SK-N-SH (cell line): Measurements from ENCODE around the gene BTG3. TPM values are rescaled to one million over a fixed set of nuclear protein-coding genes. Genes with fewer than 3 reads are reported as not detected.

Experiments
- CTCF ChIA-PET: fragments of 300-600, 350-600 bp; formaldehyde crosslinking; extraction: SDS; loops from one replicate; lab custom pipeline; 2021; lab: Yijun Ruan, JAX
- POLR2A ChIA-PET: fragments of 350-600 bp; sonication (Branson Sonifier 250); formaldehyde crosslinking; extraction: SDS; loops from one replicate; lab custom pipeline; 2020; ENCODE audit warnings: antibody characterized with exemption, inconsistent platforms; lab: Yijun Ruan, JAX
- DNase-seq: peaks from one replicate; pipeline ENCODE4 v3.0.0; 2012
- H2AFZ ChIP-seq: fragments of 200-600 bp; sonication (generic); 2 replicates; pipeline ENCODE4 v1.8.1; 2016; ENCODE audit warnings: antibody characterized with exemption, mild to moderate bottlenecking, low read depth
- H3F3A ChIP-seq: fragments of 200-600 bp; sonication (generic); replicated peaks from 2 replicates; pipeline ENCODE3; 2016; ENCODE audit warnings: antibody characterized with exemption, mild to moderate bottlenecking; ENCODE audit not compliant: insufficient read depth
- H3K27ac ChIP-seq, 2 experiments: fragments of 200-500 bp in 1 of 2; fragments of 200-600 bp in 1 of 2; sonication (Bioruptor generic) in 1 of 2; sonication (generic), shearing (Covaris generic) in 1 of 2; 2 replicates each; pipeline versions ENCODE4 v1.5.1 to v1.6.1; 2014 to 2016; ENCODE audit warnings: low read depth in 2 of 2, inconsistent platforms in 1 of 2, low read length in 1 of 2, mild to moderate bottlenecking in 1 of 2, mixed read lengths in 1 of 2
- H3K27me3 ChIP-seq: fragments of 200-600 bp; sonication (generic), shearing (Covaris generic); 2 replicates; pipeline ENCODE4 v1.6.1; 2016; ENCODE audit warnings: mixed run types; ENCODE audit not compliant: insufficient read depth
- H3K36me3 ChIP-seq, 2 experiments: fragments of 200-500 bp in 1 of 2; fragments of 200-600 bp in 1 of 2; sonication (Bioruptor generic) in 1 of 2; sonication (generic) in 1 of 2; replicated peaks in 1 of 2; 2 replicates each; pipeline versions ENCODE3 to v1.5.1; 2014 to 2016; ENCODE audit warnings: low read length in 1 of 2, mild to moderate bottlenecking in 1 of 2; ENCODE audit not compliant: insufficient read depth in 2 of 2, control insufficient read depth in 1 of 2
- H3K4me1 ChIP-seq, 2 experiments: fragments of 200-500 bp in 1 of 2; fragments of 200-600 bp in 1 of 2; sonication (Bioruptor generic) in 1 of 2; sonication (generic), shearing (Covaris generic) in 1 of 2; 2 replicates each; pipeline versions ENCODE4 v1.5.1 to v1.6.1; 2014 to 2016; ENCODE audit warnings: low read depth in 1 of 2, low read length in 1 of 2, mixed run types in 1 of 2; ENCODE audit not compliant: insufficient read depth in 2 of 2, control insufficient read depth in 1 of 2
- H3K4me2 ChIP-seq: fragments of 200-600 bp; sonication (generic), shearing (Covaris generic); 2 replicates; pipeline ENCODE4 v1.6.1; 2017; ENCODE audit warnings: mixed run types
- H3K4me3 ChIP-seq, 2 experiments: fragments of 200-500 bp in 1 of 2; fragments of 200-600 bp in 1 of 2; sonication (Bioruptor generic) in 1 of 2; sonication (generic), shearing (Covaris generic) in 1 of 2; 2 replicates each; pipeline versions ENCODE4 v1.5.1 to v1.8.1; 2014 to 2016; ENCODE audit warnings: low read depth in 2 of 2, inconsistent platforms in 1 of 2, low read length in 1 of 2, mild to moderate bottlenecking in 1 of 2, mixed read lengths in 1 of 2, moderate library complexity in 1 of 2
- H3K79me2 ChIP-seq: fragments of 200-600 bp; sonication (generic); 2 replicates; pipeline ENCODE4 v1.8.1; 2017; ENCODE audit warnings: mild to moderate bottlenecking; ENCODE audit not compliant: insufficient read depth
- H3K9ac ChIP-seq: fragments of 200-600 bp; sonication (generic); 2 replicates; pipeline ENCODE4 v1.6.1; 2017; ENCODE audit warnings: mixed run types
- H3K9me2 ChIP-seq: fragments of 200-600 bp; sonication (generic); 2 replicates; pipeline ENCODE4 v1.6.1; 2017; ENCODE audit warnings: mixed run types
- H3K9me3 ChIP-seq: fragments of 200-600 bp; sonication (generic); 2 replicates; pipeline ENCODE4 v1.6.1; 2017; ENCODE audit warnings: mixed run types, mild to moderate bottlenecking, moderate library complexity
- H4K20me1 ChIP-seq: fragments of 200-600 bp; sonication (generic); 2 replicates; pipeline ENCODE4 v1.6.1; 2017; ENCODE audit warnings: mild to moderate bottlenecking, mixed run types; ENCODE audit not compliant: insufficient read depth
- FOXM1 ChIP-seq: IDR thresholded peaks from 2 replicates; pipeline ENCODE4 v1.4.0; 2012; ENCODE audit warnings: low read depth, mild to moderate bottlenecking
- GABPA ChIP-seq: IDR thresholded peaks from 2 replicates; pipeline ENCODE4 v1.4.0; 2012; ENCODE audit warnings: low read depth, mild to moderate bottlenecking
- GATA2 ChIP-seq: sonication (generic); formaldehyde crosslinking; IDR thresholded peaks from 2 replicates; pipeline ENCODE4 v1.5.0; 2020; ENCODE audit warnings: mild to moderate bottlenecking, missing genetic modification reagents
- JUND ChIP-seq: IDR thresholded peaks from 2 replicates; pipeline ENCODE4 v1.4.0; 2012
- MXI1 ChIP-seq: IDR thresholded peaks from 2 replicates; pipeline ENCODE4 v1.6.1; 2012; ENCODE audit warnings: mild to moderate bottlenecking, low read depth, low read length, improper control_type of control experiment
- NFIC ChIP-seq: IDR thresholded peaks from 2 replicates; pipeline ENCODE4 v1.4.0; 2012; ENCODE audit warnings: borderline replicate concordance
- NRF1 ChIP-seq: IDR thresholded peaks from 2 replicates; pipeline ENCODE4 v1.6.1; 2012; ENCODE audit warnings: low read depth, mild to moderate bottlenecking, low read length
- PBX3 ChIP-seq: IDR thresholded peaks from 2 replicates; pipeline ENCODE4; 2012
- POLR2AphosphoS5 ChIP-seq: IDR thresholded peaks from 2 replicates; pipeline ENCODE4 v1.6.1; 2012; ENCODE audit warnings: low read depth, low read length
- RXRA ChIP-seq: IDR thresholded peaks from 2 replicates; pipeline ENCODE4 v1.4.0; 2012; ENCODE audit warnings: low read depth, mild to moderate bottlenecking, borderline replicate concordance
- TAF1 ChIP-seq: IDR thresholded peaks from 2 replicates; pipeline ENCODE4 v1.6.1; 2012; ENCODE audit warnings: low read depth, mild to moderate bottlenecking, low read length, moderate library complexity, borderline replicate concordance
- TCF12 ChIP-seq: IDR thresholded peaks from 2 replicates; pipeline ENCODE4 v1.4.0; 2012
- TEAD4 ChIP-seq: IDR thresholded peaks from 2 replicates; pipeline ENCODE4 v1.4.0; 2012; ENCODE audit warnings: mild to moderate bottlenecking, borderline replicate concordance; ENCODE audit not compliant: insufficient read depth
- YY1 ChIP-seq: IDR thresholded peaks from 2 replicates; pipeline ENCODE4 v1.4.0; 2012; ENCODE audit warnings: low read depth, mild to moderate bottlenecking
- WGBS: methylation state at CpG from one replicate; pipeline ENCODE4 v1.1.6; 2017; ENCODE audit warnings: low lambda C conversion rate; 5-methylcytosine and 5-hydroxymethylcytosine counted together
- polyA plus RNA-seq, 3 experiments: library from polyadenylated mRNA; depleted of rRNA; stranded (reverse); fragments of >200 nt; gene quantifications; 2 replicates each; pipeline ENCODE4 v1.2.3, GENCODE V29; 2012
- TF ChIP-seq, protein P1 (sequence below): IDR thresholded peaks from 2 replicates; pipeline ENCODE4 v1.4.0; 2012; ENCODE audit warnings: low read depth, borderline replicate concordance

BTG3 gene
- polyA plus RNA-seq, 1 of the 3 experiments (the other 2 are of a cell fraction), result 36.7 TPM

DNA sequence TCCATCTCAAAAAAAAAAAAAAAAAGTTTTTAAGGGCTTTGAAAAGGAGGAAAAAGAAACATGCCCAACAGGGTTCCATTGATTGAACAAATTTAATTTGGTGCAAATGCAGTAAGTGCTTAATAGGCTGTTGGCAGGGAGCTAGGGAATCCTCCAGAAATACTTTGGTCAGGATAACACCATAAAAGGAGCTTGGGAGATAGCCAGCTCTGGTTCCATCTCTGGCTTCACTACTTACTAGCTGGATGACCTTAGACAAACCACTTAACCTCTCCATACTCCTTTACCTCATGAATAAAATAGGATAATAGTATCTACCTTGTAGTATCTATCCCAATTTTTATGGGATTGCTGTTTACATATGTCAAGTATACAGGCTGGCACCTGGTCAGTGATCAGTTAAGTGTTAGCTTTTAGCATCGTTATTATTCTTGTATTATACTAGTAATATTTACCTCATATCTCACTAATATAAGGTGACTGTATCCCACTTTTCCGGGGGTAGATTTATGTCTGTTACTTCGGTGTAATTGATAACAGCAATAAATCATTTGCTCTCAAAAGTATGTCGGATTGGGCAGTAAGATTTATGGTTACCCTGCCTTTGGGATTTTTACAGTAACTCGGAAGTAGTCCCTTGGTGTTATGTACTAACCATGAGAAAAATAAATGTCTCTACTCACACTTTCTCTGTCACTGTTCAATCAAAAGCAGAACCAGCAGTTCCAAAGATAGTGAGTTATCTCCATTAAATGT, 36.4 kb downstream of the BTG3 start:
- ChIA-PET CTCF (interaction anchor here (0.6 to 2.5 kb wide), 4 partner anchors 9 to 188 kb away, joined by 3 to 11 read pairs (median 5); partner anchors contain the start of gene CXADR), POLR2A (no interaction called here)
- TF ChIP-seq TCF12, result no peak
- TF ChIP-seq POLR2AphosphoS5, result no peak
- no peak for TF ChIP-seq FOXM1
- no peak for TF ChIP-seq YY1
- no peak for TF ChIP-seq JUND
- TF ChIP-seq RXRA, result no peak
- TF ChIP-seq GATA2 (CRISPR knock-in tag), result no peak
- TF ChIP-seq GABPA, result no peak
- no peak for TF ChIP-seq TAF1
- TF ChIP-seq NFIC, result no peak
- no peak for TF ChIP-seq MXI1
- TF ChIP-seq PBX3, result no peak
- no peak for TF ChIP-seq TEAD4
- TF ChIP-seq, protein P1, sequence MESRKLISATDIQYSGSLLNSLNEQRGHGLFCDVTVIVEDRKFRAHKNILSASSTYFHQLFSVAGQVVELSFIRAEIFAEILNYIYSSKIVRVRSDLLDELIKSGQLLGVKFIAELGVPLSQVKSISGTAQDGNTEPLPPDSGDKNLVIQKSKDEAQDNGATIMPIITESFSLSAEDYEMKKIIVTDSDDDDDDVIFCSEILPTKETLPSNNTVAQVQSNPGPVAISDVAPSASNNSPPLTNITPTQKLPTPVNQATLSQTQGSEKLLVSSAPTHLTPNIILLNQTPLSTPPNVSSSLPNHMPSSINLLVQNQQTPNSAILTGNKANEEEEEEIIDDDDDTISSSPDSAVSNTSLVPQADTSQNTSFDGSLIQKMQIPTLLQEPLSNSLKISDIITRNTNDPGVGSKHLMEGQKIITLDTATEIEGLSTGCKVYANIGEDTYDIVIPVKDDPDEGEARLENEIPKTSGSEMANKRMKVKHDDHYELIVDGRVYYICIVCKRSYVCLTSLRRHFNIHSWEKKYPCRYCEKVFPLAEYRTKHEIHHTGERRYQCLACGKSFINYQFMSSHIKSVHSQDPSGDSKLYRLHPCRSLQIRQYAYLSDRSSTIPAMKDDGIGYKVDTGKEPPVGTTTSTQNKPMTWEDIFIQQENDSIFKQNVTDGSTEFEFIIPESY, result no peak
- Histone ChIP-seq H3K9ac (no peak overlapping the region), H3K27me3 (no peaks in the 10 kb centered on the region), H3K4me3 (no peak overlapping the region), H3K79me2 (no peaks in the 10 kb centered on the region), H3K4me2 (no peak overlapping the region), H3K36me3 (no peaks in the 10 kb centered on the region), H2AFZ (no peak overlapping the region), H3K9me2 (no peaks in the 10 kb centered on the region), H3K9me3 (no peaks in the 10 kb centered on the region), H3F3A (no peaks in the 10 kb centered on the region), H4K20me1 (no peaks in the 10 kb centered on the region), H3K4me1 (no peaks in the 10 kb centered on the region), H3K27ac (no peak overlapping the region)
- DNase-seq, result peak; percentile 12
- WGBS, result 68% methylated on average over 5 of the region's 5 CpGs

- Histone ChIP-seq H3K4me2 (no peak overlapping the region), H3K9me3 (no peaks in the 10 kb centered on the region), H3K27ac (no peak overlapping the region), H3K27me3 (no peaks in the 10 kb centered on the region), H2AFZ (no peak overlapping the region), H3K9ac (no peak overlapping the region), H3K9me2 (no peaks in the 10 kb centered on the region), H4K20me1 (no peaks in the 10 kb centered on the region), H3K79me2 (no peaks in the 10 kb centered on the region), H3K4me1 (no peaks in the 10 kb centered on the region), H3K4me3 (no peak overlapping the region), H3K36me3 (no peaks in the 10 kb centered on the region), H3F3A (no peaks in the 10 kb centered on the region)
- ChIA-PET CTCF (interaction anchor here (2.5 kb wide), 1 partner anchor 11 kb away, joined by 11 read pairs; no protein-coding TSS in a partner anchor), POLR2A (no interaction called here)
- 68% methylated on average over 5 of the region's 5 CpGs for WGBS
- no peak for TF ChIP-seq NRF1
- TF ChIP-seq YY1, result no peak
- DNase-seq, result no peak
Measured at GRCh38 chr21:17575076-17575475, 37.6 kb downstream of the BTG3 start.
